ENCODE data around the gene DNAJB13.

- TF ChIP-seq EZH2phosphoT487 (IDR thresholded peaks at IDR 0.05; ENCODE audit: borderline replicate concordance, low read depth) (no peak), TAF1 (IDR thresholded peaks at IDR 0.05; ENCODE audit: borderline replicate concordance, low read depth, low read length) (no peak)
- TF ChIP-seq, protein P1, sequence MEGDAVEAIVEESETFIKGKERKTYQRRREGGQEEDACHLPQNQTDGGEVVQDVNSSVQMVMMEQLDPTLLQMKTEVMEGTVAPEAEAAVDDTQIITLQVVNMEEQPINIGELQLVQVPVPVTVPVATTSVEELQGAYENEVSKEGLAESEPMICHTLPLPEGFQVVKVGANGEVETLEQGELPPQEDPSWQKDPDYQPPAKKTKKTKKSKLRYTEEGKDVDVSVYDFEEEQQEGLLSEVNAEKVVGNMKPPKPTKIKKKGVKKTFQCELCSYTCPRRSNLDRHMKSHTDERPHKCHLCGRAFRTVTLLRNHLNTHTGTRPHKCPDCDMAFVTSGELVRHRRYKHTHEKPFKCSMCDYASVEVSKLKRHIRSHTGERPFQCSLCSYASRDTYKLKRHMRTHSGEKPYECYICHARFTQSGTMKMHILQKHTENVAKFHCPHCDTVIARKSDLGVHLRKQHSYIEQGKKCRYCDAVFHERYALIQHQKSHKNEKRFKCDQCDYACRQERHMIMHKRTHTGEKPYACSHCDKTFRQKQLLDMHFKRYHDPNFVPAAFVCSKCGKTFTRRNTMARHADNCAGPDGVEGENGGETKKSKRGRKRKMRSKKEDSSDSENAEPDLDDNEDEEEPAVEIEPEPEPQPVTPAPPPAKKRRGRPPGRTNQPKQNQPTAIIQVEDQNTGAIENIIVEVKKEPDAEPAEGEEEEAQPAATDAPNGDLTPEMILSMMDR (IDR thresholded peaks at IDR 0.05), result no peak
These were observed 21.4 kb upstream of the DNAJB13 start for GRCh38 chr11:73929388-73929787.
